ENCODE results near the gene TP53. TPM values are rescaled to one million over a fixed set of nuclear protein-coding genes. Genes with fewer than 3 reads are reported as not detected.

The TP53 gene
- total RNA-seq, 1 donor from 2014 or later, result 168 TPM

- Histone ChIP-seq H3K36me3 (ENCODE audit: control insufficient read depth, insufficient read depth, low read length) (no peaks in the 10 kb centered on the region), H3K27me3 (ENCODE audit: control insufficient read depth, insufficient read depth, low read length) (no peaks in the 10 kb centered on the region), H3K4me3 (ENCODE audit: low read depth, low read length) (peak overlapping the region; percentile 91)
- peak; percentile 70 for DNase-seq (ENCODE audit: low read depth)
- TF ChIP-seq CTCF (IDR thresholded peaks at IDR 0.05; ENCODE audit: insufficient read depth, low read length, poor library complexity, severe bottlenecking), result no peak
Observed at GRCh38 chr17:7685533-7686221, 1.6 kb downstream of the TP53 start.

GRCh38 chr17:7684851-7685532 is 2.3 kb downstream of the TP53 start:
- Histone ChIP-seq H3K27me3 (ENCODE audit: control insufficient read depth, insufficient read depth, low read length) (no peaks in the 10 kb centered on the region), H3K36me3 (ENCODE audit: control insufficient read depth, insufficient read depth, low read length) (no peaks in the 10 kb centered on the region)
- no peak for TF ChIP-seq CTCF (IDR thresholded peaks at IDR 0.05; ENCODE audit: insufficient read depth, low read length, poor library complexity, severe bottlenecking)

GRCh38 chr17:7677388-7678067 is 9.8 kb downstream of the TP53 start:
- no peaks in the 10 kb centered on the region for H3K27me3 ChIP-seq (ENCODE audit: control insufficient read depth, insufficient read depth, low read length)
- DNase-seq (ENCODE audit: low read depth), result no peak
- H3K36me3 ChIP-seq (ENCODE audit: control insufficient read depth, insufficient read depth, low read length), result peaks cover 4% of the 10 kb centered on the region
- H3K4me3 ChIP-seq (ENCODE audit: low read depth, low read length), result no peak overlapping the region
- TF ChIP-seq CTCF (IDR thresholded peaks at IDR 0.05; ENCODE audit: insufficient read depth, low read length, poor library complexity, severe bottlenecking), result no peak

More at GRCh38 chr17:7684851-7685532, 2.3 kb downstream of the TP53 start:
- peak overlapping the region; percentile 91 for H3K4me3 ChIP-seq (ENCODE audit: low read depth, low read length)
- DNase-seq (ENCODE audit: low read depth), result no peak

GRCh38 chr17:7676533-7676932 is 10.8 kb downstream of the TP53 start:
- TF ChIP-seq CTCF (IDR thresholded peaks at IDR 0.05; ENCODE audit: insufficient read depth, low read length, poor library complexity, severe bottlenecking), result no peak
- H3K4me3 ChIP-seq (ENCODE audit: low read depth, low read length), result no peak overlapping the region
- no peak for DNase-seq (ENCODE audit: low read depth)
- peaks cover 4% of the 10 kb centered on the region for H3K36me3 ChIP-seq (ENCODE audit: control insufficient read depth, insufficient read depth, low read length)
- no peaks in the 10 kb centered on the region for H3K27me3 ChIP-seq (ENCODE audit: control insufficient read depth, insufficient read depth, low read length)

GRCh38 chr17:7674934-7675333 is 12.4 kb downstream of the TP53 start:
- H3K4me3 ChIP-seq (ENCODE audit: low read depth, low read length), result no peak overlapping the region
- peaks cover 4% of the 10 kb centered on the region for H3K36me3 ChIP-seq (ENCODE audit: control insufficient read depth, insufficient read depth, low read length)
- no peak for TF ChIP-seq CTCF (IDR thresholded peaks at IDR 0.05; ENCODE audit: insufficient read depth, low read length, poor library complexity, severe bottlenecking)
- H3K27me3 ChIP-seq (ENCODE audit: control insufficient read depth, insufficient read depth, low read length), result no peaks in the 10 kb centered on the region
- no peak for DNase-seq (ENCODE audit: low read depth)

Measured in kidney epithelial cell (primary cell).